Liver (tissue), 9 donors: Measurements from ENCODE around the gene VAC14. TPM values are rescaled to one million over a fixed set of nuclear protein-coding genes. Genes with fewer than 3 reads are reported as not detected.

ENCODE experiments used
- DNase-seq: peaks from one replicate; pipeline ENCODE4 v3.0.0-alpha.2; 2017; ENCODE audit warnings: low spot score
- H3K27ac ChIP-seq, 2 donors: one replicate each; pipeline ENCODE4 v1.7.0; 2013; ENCODE audit warnings: inconsistent platforms in 2 of 2, low read length in 2 of 2, control low read depth in 1 of 2, low read depth in 1 of 2, mild to moderate bottlenecking in 1 of 2
- H3K27me3 ChIP-seq, 4 donors: one replicate each; pipeline versions ENCODE4 v1.6.1 to v1.7.0; 2013; ENCODE audit warnings: low read length in 3 of 4, inconsistent platforms in 1 of 4, mild to moderate bottlenecking in 1 of 4, moderate library complexity in 1 of 4; ENCODE audit not compliant: control insufficient read depth in 4 of 4, insufficient read depth in 4 of 4
- H3K36me3 ChIP-seq, 4 donors: one replicate each; pipeline versions ENCODE4 v1.6.1 to v1.7.0; 2013; ENCODE audit warnings: low read length in 3 of 4, mild to moderate bottlenecking in 3 of 4, low read depth in 1 of 4, moderate library complexity in 1 of 4; ENCODE audit not compliant: control insufficient read depth in 4 of 4, insufficient read depth in 3 of 4
- H3K4me1 ChIP-seq, 4 donors: one replicate each; pipeline versions ENCODE4 v1.6.1 to v1.7.0; 2013; ENCODE audit warnings: low read length in 3 of 4, mild to moderate bottlenecking in 3 of 4, moderate library complexity in 1 of 4; ENCODE audit not compliant: control insufficient read depth in 4 of 4, insufficient read depth in 4 of 4
- H3K4me3 ChIP-seq, 3 donors: one replicate each; pipeline versions ENCODE4 v1.6.1 to v1.7.0; 2013; ENCODE audit warnings: low read length in 3 of 3, control low read depth in 1 of 3, low read depth in 1 of 3, mild to moderate bottlenecking in 1 of 3
- H3K9ac ChIP-seq, 2 donors: one replicate each; pipeline ENCODE4 v1.7.0; 2013; ENCODE audit warnings: low read length in 2 of 2, mild to moderate bottlenecking in 2 of 2, moderate library complexity in 2 of 2, control low read depth in 1 of 2, low read depth in 1 of 2
- H3K9me3 ChIP-seq, 4 donors: one replicate each; pipeline versions ENCODE4 v1.6.1 to v1.7.0; 2013; ENCODE audit warnings: low read length in 3 of 4; ENCODE audit not compliant: control insufficient read depth in 4 of 4
- ATF3 ChIP-seq: IDR thresholded peaks from 2 replicates; pipeline ENCODE4 v1.6.1; 2016; ENCODE audit warnings: antibody characterized with exemption
- CTCF ChIP-seq: fragments of 150-350 bp; IDR thresholded peaks from 2 replicates; pipeline ENCODE4 v1.5.1; 2017; ENCODE audit warnings: improper control_type of control experiment, low read depth, low read length; ENCODE audit not compliant: missing input control
- FOXA1 ChIP-seq: IDR thresholded peaks from 2 replicates; pipeline ENCODE4 v1.6.1; 2016; ENCODE audit warnings: antibody characterized with exemption
- FOXA2 ChIP-seq: IDR thresholded peaks from 2 replicates; pipeline ENCODE4 v1.6.1; 2016; ENCODE audit warnings: antibody characterized with exemption
- GABPA ChIP-seq, 2 donors: IDR thresholded peaks in 1 of 2; conservative IDR thresholded peaks in 1 of 2; 2 replicates each; pipeline ENCODE4 v1.6.1; 2016; ENCODE audit warnings: antibody characterized with exemption in 2 of 2, mild to moderate bottlenecking in 1 of 2, moderate library complexity in 1 of 2
- HNF4A ChIP-seq, 2 donors: conservative IDR thresholded peaks; 2 replicates each; pipeline ENCODE4 v1.6.1; 2016; ENCODE audit warnings: antibody characterized with exemption in 2 of 2, mild to moderate bottlenecking in 2 of 2
- HNF4G ChIP-seq: IDR thresholded peaks from 2 replicates; pipeline ENCODE4 v1.6.1; 2016; ENCODE audit warnings: antibody characterized with exemption
- JUND ChIP-seq, 2 donors: IDR thresholded peaks; 2 replicates each; pipeline ENCODE4 v1.6.1; 2016; ENCODE audit warnings: antibody characterized with exemption in 2 of 2
- MAX ChIP-seq: IDR thresholded peaks from 2 replicates; pipeline ENCODE4 v1.6.1; 2016; ENCODE audit warnings: antibody characterized with exemption
- NR2F2 ChIP-seq: IDR thresholded peaks from 2 replicates; pipeline ENCODE4 v1.6.1; 2016; ENCODE audit warnings: antibody characterized with exemption
- RAD21 ChIP-seq, 2 donors: IDR thresholded peaks; 2 replicates each; pipeline ENCODE4 v1.6.1; 2016; ENCODE audit warnings: antibody characterized with exemption in 2 of 2, mild to moderate bottlenecking in 2 of 2
- REST ChIP-seq: IDR thresholded peaks from 2 replicates; pipeline ENCODE4 v1.6.1; 2016; ENCODE audit warnings: antibody characterized with exemption, mild to moderate bottlenecking
- RXRA ChIP-seq, 2 donors: IDR thresholded peaks; 2 replicates each; pipeline ENCODE4 v1.6.1; 2017 to 2018; ENCODE audit warnings: antibody characterized with exemption in 2 of 2, mild to moderate bottlenecking in 1 of 2
- SP1 ChIP-seq: IDR thresholded peaks from 2 replicates; pipeline ENCODE4 v1.6.1; 2018; ENCODE audit warnings: antibody characterized with exemption, mild to moderate bottlenecking
- TAF1 ChIP-seq: conservative IDR thresholded peaks from 2 replicates; pipeline ENCODE4 v1.6.1; 2016; ENCODE audit warnings: antibody characterized with exemption, mild to moderate bottlenecking
- YY1 ChIP-seq: IDR thresholded peaks from 2 replicates; pipeline ENCODE4 v1.6.1; 2016; ENCODE audit warnings: antibody characterized with exemption, mild to moderate bottlenecking
- ZBTB33 ChIP-seq: IDR thresholded peaks from 2 replicates; pipeline ENCODE4 v1.6.1; 2016; ENCODE audit warnings: antibody characterized with exemption
- WGBS: extraction: QIAGEN DNeasy Blood & Tissue Kit; methylation state at CpG from one replicate; pipeline ENCODE4 v1.1.7; 2013; 5-methylcytosine and 5-hydroxymethylcytosine counted together
- polyA plus RNA-seq, 2 donors: library from polyadenylated mRNA; stranded (reverse) in 1 of 2; unstranded in 1 of 2; fragments of 200-250 nt in 1 of 2; fragments of >200 nt in 1 of 2; fragmentation: Nextera tagmentation in 1 of 2; extraction: Ambion mirVana in 1 of 2; gene quantifications; one replicate each; pipeline versions ENCODE4 v1.2.1 to v1.2.3, GENCODE V29; 2013 to 2015
- total RNA-seq, 2 donors: library from RNA; depleted of rRNA; stranded (reverse); fragments of >200 nt; gene quantifications; one replicate each; pipeline ENCODE4 v1.2.3, GENCODE V29; 2014
- donor health status: healthy.
- donor health status: healthy.
- donor health status: healthy.
- donor health status: healthy.
- donor health status: healthy.

VAC14 gene
- total and polyA plus RNA-seq, 4 donors: 16.7 to 29.8 (median 20.5) TPM

- WGBS: 82% methylated on average over 7 of the region's 7 CpGs
- H3K27me3 ChIP-seq: no peaks in the 10 kb centered on the region
- H3K4me1 ChIP-seq: peaks cover 0 to 7% (median 3%) of the 10 kb centered on the region in 4 donors
- peaks cover 26 to 79% (median 48%) of the 10 kb centered on the region in 4 donors for H3K36me3 ChIP-seq
- no peak overlapping the region for H3K4me3 ChIP-seq
- H3K27ac ChIP-seq: no peak overlapping the region
- DNase-seq: no peak
- TF ChIP-seq SP1: no peak
- TF ChIP-seq FOXA2: no peak
- no peak for TF ChIP-seq JUND (IDR thresholded peaks at IDR 0.05)
- TF ChIP-seq ATF3: no peak
- no peak for TF ChIP-seq MAX
- TF ChIP-seq HNF4G: no peak
- no peak for TF ChIP-seq GABPA (IDR thresholded peaks at IDR 0.05 in 1 of 2, conservative IDR thresholded peaks at IDR 0.05 in 1 of 2)
- TF ChIP-seq YY1: no peak
- TF ChIP-seq FOXA1: no peak
- TF ChIP-seq REST: no peak
- TF ChIP-seq RXRA (IDR thresholded peaks at IDR 0.05): no peak
- no peak for TF ChIP-seq HNF4A (conservative IDR thresholded peaks at IDR 0.05)
- TF ChIP-seq NR2F2: no peak
- no peak for TF ChIP-seq ZBTB33
- TF ChIP-seq RAD21 (IDR thresholded peaks at IDR 0.05): no peak
- TF ChIP-seq TAF1: no peak
- no peak for TF ChIP-seq CTCF
- H3K9ac ChIP-seq: no peak overlapping the region
- H3K9me3 ChIP-seq: no peaks in the 10 kb centered on the region
Measured at GRCh38 chr16:70675851-70676513, 125.0 kb downstream of the VAC14 start.
